HUDEP-2 (cell line): ENCODE data around the gene ALDOA.
"Not testable (repeated sequence)": the region's sequence is repeated elsewhere in the genome, so short reads cannot be mapped to it uniquely, and the experiment has no call there.

ENCODE experiments used
- DNase-seq, 76 experiments: peaks; one replicate each; lab custom pipeline; 2025; ENCODE audit not compliant: unreplicated experiment in 76 of 76; lab: John Stamatoyannopoulos, UW

Gene ALDOA

GRCh38 chr16:30065102-30065942 is at the start of gene ALDOA:
Gene ALDOA (plus strand): TSS chr16:30065760. CDS start chr16:30066898, 1,138 bp downstream.
- DNase-seq = peak in 75 of 76 experiments; percentile 28 to 97 (median 92)

- no peak for DNase-seq
Measured at GRCh38 chr16:30016555-30017276, 48.8 kb upstream of the ALDOA start.

GRCh38 chr16:30017277-30017656 is 48.3 kb upstream of the ALDOA start:
- DNase-seq = no peak

GRCh38 chr16:30017937-30018336 is 47.6 kb upstream of the ALDOA start:
- not testable (repeated sequence) for DNase-seq

GRCh38 chr16:30018731-30019158 is 46.8 kb upstream of the ALDOA start:
- no peak for DNase-seq

GRCh38 chr16:30022887-30023286 is 42.7 kb upstream of the ALDOA start, which contains the start of gene C16orf92:
Gene C16orf92 (plus strand): TSS chr16:30023198. CDS start chr16:30023341, 143 bp downstream.
- DNase-seq = no peak

- no peak for DNase-seq
Measured at GRCh38 chr16:30023586-30023985, 42.0 kb upstream of the ALDOA start.

- DNase-seq = no peak
Measured at GRCh38 chr16:30024451-30024850, 41.1 kb upstream of the ALDOA start.

GRCh38 chr16:30025156-30025555 is 40.4 kb upstream of the ALDOA start:
- DNase-seq = no peak

GRCh38 chr16:30025574-30025973 is 40.0 kb upstream of the ALDOA start:
- no peak for DNase-seq

- DNase-seq = no peak
Measured at GRCh38 chr16:30026449-30026848, 39.1 kb upstream of the ALDOA start.

- no peak for DNase-seq
Measured at GRCh38 chr16:30027588-30028437, 37.7 kb upstream of the ALDOA start.

GRCh38 chr16:30028438-30029076 is 37.0 kb upstream of the ALDOA start:
- peak in 9 of 76 experiments; percentile 6 to 33 (median 15) for DNase-seq

- no peak for DNase-seq
Measured at GRCh38 chr16:30030011-30030685, 35.4 kb upstream of the ALDOA start.

- no peak for DNase-seq
Measured at GRCh38 chr16:30030841-30031413, 34.6 kb upstream of the ALDOA start, which contains the start of gene TLCD3B. Gene TLCD3B (minus strand): TSS chr16:30031271. CDS start chr16:30030527, 744 bp downstream.

- DNase-seq = no peak
Measured at GRCh38 chr16:30031477-30031918, 34.1 kb upstream of the ALDOA start.

- peak in 53 of 76 experiments; percentile 8 to 67 (median 35) for DNase-seq
Measured at GRCh38 chr16:30032083-30032819, 33.3 kb upstream of the ALDOA start.

GRCh38 chr16:30033270-30033669 is 32.3 kb upstream of the ALDOA start:
- peak in 2 of 76 experiments; percentile 17 to 22 for DNase-seq
